KG1 (cell line): Measurements from ENCODE around the gene RPAP3.
A peak's percentile ranks its signal among the peaks of the same experiment; 100 is the strongest.

ENCODE experiments used
- DNase-seq: peaks from one replicate; lab custom pipeline; 2025; lab: John Stamatoyannopoulos, UW

The RPAP3 gene

GRCh38 chr12:47721431-47721973, 15.7 kb upstream of the RPAP3 start:
- no peak for DNase-seq

GRCh38 chr12:47718531-47718930, 12.7 kb upstream of the RPAP3 start:
- no peak for DNase-seq

GRCh38 chr12:47717443-47718193, 11.8 kb upstream of the RPAP3 start:
- peak; percentile 44 for DNase-seq

GRCh38 chr12:47717046-47717442, 11.2 kb upstream of the RPAP3 start:
- no peak for DNase-seq

- DNase-seq = no peak
Measured at GRCh38 chr12:47715877-47716548, 10.2 kb upstream of the RPAP3 start.

GRCh38 chr12:47715393-47715876, 9.6 kb upstream of the RPAP3 start:
- DNase-seq = peak; percentile 79

- no peak for DNase-seq
Measured at GRCh38 chr12:47714826-47715386, 9.1 kb upstream of the RPAP3 start.

GRCh38 chr12:47712171-47712570, 6.3 kb upstream of the RPAP3 start:
- DNase-seq = no peak

GRCh38 chr12:47711448-47711847, 5.6 kb upstream of the RPAP3 start:
- no peak for DNase-seq

- DNase-seq = no peak
Measured at GRCh38 chr12:47710278-47710677, 4.4 kb upstream of the RPAP3 start.

- DNase-seq = no peak
Measured at GRCh38 chr12:47709671-47710070, 3.8 kb upstream of the RPAP3 start.

- no peak for DNase-seq
Measured at GRCh38 chr12:47709237-47709636, 3.4 kb upstream of the RPAP3 start.

GRCh38 chr12:47707905-47708543, 2.2 kb upstream of the RPAP3 start:
- DNase-seq = peak; percentile 10

GRCh38 chr12:47707355-47707754, 1.5 kb upstream of the RPAP3 start:
- no peak for DNase-seq

GRCh38 chr12:47705229-47705565, 633 bp downstream of the RPAP3 start:
- no peak for DNase-seq

GRCh38 chr12:47704719-47705118, 1.1 kb downstream of the RPAP3 start:
- DNase-seq = no peak

GRCh38 chr12:47700263-47700662, 5.6 kb downstream of the RPAP3 start:
- no peak for DNase-seq

GRCh38 chr12:47698631-47699030, 7.2 kb downstream of the RPAP3 start:
- DNase-seq = no peak

- DNase-seq = peak; percentile 10
Measured at GRCh38 chr12:47698055-47698454, 7.8 kb downstream of the RPAP3 start.

GRCh38 chr12:47689215-47689614, 16.6 kb downstream of the RPAP3 start:
- no peak for DNase-seq

GRCh38 chr12:47687636-47688035, 18.2 kb downstream of the RPAP3 start:
- DNase-seq = no peak

- DNase-seq = no peak
Measured at GRCh38 chr12:47686645-47687240, 19.1 kb downstream of the RPAP3 start.
